HG03039 (cell line): ENCODE results near the gene OSBPL1A.
"Not testable (repeated sequence)": the region's sequence is repeated elsewhere in the genome, so short reads cannot be mapped to it uniquely, and the experiment has no call there.

ENCODE experiments used
- ATAC-seq: cut with Tn5 transposase; IDR thresholded peaks from one replicate; pipeline ENCODE4 v1.9.1; 2021; ENCODE audit warnings: mild to moderate bottlenecking, moderate library complexity; ENCODE audit not compliant: unreplicated experiment

The OSBPL1A gene

DNA sequence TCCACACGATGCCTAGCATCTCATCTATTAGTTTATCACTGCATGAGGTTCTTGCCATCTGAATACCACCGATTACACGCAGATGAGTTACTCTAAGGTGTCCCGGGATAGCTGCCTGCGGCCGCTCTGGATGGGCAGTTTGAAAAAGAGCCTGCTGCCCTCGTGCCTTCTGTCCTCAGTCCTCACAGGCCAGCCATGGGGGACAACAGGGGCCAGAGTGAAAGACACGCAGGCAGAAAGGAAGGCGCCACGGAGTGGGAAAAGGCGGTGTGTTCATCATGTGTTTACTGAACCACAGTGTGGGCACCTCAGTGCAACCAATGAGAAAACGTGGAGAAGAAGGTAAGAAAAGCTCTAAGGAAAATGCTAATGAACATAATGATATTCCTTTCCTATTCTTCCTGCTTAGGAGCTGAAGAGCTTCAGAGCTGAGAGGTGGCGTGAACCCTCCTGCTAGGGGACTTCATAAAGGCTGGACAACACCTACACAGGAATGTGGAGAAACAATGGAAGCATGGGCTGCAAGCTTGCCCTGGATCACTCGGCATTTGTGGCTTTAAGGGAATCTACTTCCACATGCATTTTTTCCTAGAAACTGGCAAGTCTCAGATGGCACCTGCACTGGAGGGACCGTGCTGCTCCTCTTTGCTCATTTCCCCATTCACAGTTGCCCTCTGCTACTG, 207.8 kb downstream of the OSBPL1A start:
- no peak for ATAC-seq

GRCh38 chr18:24189007-24189528, 208.6 kb downstream of the OSBPL1A start:
- ATAC-seq, result peak; percentile 71

GRCh38 chr18:24188120-24188519, 209.5 kb downstream of the OSBPL1A start:
- ATAC-seq, result no peak

GRCh38 chr18:24187689-24188088, 209.9 kb downstream of the OSBPL1A start:
- ATAC-seq, result no peak

- ATAC-seq, result peak; percentile 47
These were observed 210.6 kb downstream of the OSBPL1A start for GRCh38 chr18:24187049-24187448.

DNA sequence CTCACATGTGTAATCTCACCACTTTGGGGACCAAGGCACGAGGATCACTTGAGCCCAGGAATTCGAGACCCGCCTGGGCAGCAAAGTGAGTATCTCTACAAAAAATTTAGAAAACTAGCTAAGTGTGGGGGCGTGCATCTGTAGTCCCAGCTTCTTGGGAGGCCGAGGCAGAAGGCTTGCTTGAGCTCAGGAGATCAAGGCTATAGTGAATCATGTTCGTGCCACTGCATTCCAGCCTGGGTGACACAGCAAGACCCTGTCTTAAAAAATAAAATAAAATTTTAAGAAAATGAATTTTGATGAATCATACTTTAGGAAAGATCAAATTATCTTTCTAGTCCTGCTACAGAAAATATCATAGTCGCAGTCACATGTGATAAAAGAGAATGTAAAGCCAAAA, 211.8 kb downstream of the OSBPL1A start:
- no peak for ATAC-seq

- no peak for ATAC-seq
These were observed 215.8 kb downstream of the OSBPL1A start for GRCh38 chr18:24181806-24182205.

DNA sequence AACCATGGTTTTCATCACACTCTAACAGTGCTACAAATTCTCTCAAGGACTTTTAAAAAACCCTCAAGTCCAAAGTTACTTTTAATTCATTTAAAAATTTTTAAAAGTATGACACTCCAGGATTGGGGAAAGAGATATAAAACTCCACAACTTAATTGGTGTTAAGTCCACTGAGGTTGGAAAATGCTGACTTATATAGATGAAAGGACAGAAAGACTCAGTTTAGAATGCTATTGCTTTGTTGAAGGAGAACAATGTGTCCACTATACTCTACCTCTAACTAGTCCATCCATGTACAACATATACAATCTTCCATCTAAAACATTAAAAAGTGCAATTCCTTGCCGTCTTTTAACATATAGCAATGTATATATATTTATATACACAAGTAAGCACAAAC, 217.6 kb downstream of the OSBPL1A start:
- ATAC-seq, result no peak

- no peak for ATAC-seq
These were observed 220.0 kb downstream of the OSBPL1A start for GRCh38 chr18:24177499-24178133.

- ATAC-seq, result peak; percentile 87
These were observed 220.8 kb downstream of the OSBPL1A start for GRCh38 chr18:24176727-24177416.

- ATAC-seq, result no peak
These were observed 223.6 kb downstream of the OSBPL1A start for GRCh38 chr18:24173997-24174396.

- ATAC-seq, result no peak
These were observed 227.3 kb downstream of the OSBPL1A start for GRCh38 chr18:24170360-24170759.

GRCh38 chr18:24168496-24168895, 229.1 kb downstream of the OSBPL1A start:
- ATAC-seq, result no peak

GRCh38 chr18:24161304-24161703, 236.3 kb downstream of the OSBPL1A start:
- ATAC-seq, result no peak

DNA sequence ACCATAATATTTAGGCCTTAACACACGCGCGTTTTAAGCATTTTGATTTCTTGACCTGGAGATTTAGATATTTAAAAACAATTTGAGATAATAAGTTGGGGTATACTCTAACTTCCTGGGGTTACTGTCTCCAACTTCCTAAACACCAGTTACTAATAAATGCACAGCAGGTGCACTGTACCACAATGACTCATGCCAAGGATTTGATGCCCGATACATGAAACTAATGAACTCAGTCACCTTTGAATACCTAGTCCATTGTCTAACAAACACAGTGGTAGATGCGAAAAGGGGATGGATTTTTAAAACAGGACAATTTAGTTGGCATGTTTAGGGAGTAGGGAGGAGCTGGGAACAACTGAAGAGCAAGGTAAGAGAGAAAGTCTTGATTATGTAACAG, 237.5 kb downstream of the OSBPL1A start:
- no peak for ATAC-seq

DNA sequence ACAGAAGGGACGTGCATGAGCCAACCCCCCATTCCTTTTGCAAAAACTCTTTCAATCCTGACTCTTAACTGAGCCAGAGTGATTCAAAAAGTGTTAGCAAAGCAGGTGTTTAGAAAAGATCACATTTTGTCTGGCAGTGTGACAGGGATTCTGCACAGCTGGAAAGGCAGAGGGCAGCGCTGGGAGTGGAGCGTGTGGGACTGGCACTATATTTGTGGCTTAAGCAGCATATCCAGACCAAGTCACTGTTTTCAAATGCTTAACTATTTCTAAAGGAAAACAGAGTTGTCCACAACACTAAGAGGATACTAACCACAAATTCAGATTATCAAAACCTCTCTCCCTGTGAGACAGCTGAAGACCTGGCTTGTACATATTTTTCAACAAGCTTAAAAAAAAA, 239.8 kb downstream of the OSBPL1A start:
- no peak for ATAC-seq

GRCh38 chr18:24153397-24153796, 244.2 kb downstream of the OSBPL1A start:
- no peak for ATAC-seq

DNA sequence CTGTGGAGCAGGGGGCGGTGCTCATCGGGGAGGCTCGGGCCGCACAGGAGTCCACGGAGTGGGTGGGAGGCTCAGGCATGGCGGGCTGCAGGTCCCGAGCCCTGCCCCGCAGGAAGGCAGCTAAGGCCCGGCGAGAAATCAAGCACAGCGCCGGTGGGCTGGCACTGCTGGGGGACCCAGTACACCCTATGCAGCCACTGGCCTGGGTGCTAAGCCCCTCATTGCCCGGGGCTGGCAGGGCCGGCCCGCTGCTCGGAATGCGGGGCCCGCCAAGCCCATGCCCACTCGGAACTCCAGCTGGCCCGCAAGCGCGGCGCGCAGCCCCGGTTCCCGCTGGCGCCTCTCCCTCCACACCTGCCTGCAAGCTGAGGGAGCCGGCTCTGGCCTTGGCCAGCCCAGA, 248.0 kb downstream of the OSBPL1A start:
- ATAC-seq, result not testable (repeated sequence)

DNA sequence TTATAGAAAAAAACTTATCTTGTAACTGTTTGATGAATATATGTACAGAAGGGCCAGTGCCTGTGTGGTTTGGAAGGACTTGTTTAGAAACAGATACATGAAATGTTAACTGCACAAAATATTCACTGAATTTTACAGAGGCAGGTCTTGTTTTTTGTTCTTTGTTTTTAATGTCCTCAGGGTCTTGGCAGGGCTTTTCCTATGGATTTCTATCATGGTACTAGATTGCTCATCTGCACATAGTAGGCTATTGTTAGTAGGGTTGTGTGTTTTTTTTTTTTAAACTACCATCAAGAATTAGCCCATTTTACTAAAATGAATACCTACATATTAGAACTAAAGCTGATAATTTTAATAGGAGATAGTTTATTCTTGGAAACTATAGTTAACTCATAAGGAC, 255.2 kb downstream of the OSBPL1A start:
- no peak for ATAC-seq

DNA sequence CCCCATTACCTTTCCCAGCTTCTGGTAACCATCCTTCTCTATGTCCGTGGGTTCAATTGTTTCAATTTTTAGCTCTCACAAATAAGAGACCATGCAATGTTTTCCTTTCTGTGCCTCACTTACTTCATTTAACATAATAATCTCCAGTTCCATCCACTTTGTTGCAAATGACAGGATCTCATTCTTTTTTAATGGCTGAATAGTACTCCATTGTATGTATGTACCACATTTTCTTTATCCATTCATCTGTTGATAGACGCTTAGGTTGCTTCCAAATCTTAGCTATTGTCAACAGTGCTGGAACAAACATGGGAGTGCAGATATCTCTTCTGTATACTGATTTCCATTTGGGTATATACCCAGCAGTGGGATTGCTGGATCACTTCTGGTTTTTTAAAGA, 256.9 kb downstream of the OSBPL1A start:
- ATAC-seq, result no peak

DNA sequence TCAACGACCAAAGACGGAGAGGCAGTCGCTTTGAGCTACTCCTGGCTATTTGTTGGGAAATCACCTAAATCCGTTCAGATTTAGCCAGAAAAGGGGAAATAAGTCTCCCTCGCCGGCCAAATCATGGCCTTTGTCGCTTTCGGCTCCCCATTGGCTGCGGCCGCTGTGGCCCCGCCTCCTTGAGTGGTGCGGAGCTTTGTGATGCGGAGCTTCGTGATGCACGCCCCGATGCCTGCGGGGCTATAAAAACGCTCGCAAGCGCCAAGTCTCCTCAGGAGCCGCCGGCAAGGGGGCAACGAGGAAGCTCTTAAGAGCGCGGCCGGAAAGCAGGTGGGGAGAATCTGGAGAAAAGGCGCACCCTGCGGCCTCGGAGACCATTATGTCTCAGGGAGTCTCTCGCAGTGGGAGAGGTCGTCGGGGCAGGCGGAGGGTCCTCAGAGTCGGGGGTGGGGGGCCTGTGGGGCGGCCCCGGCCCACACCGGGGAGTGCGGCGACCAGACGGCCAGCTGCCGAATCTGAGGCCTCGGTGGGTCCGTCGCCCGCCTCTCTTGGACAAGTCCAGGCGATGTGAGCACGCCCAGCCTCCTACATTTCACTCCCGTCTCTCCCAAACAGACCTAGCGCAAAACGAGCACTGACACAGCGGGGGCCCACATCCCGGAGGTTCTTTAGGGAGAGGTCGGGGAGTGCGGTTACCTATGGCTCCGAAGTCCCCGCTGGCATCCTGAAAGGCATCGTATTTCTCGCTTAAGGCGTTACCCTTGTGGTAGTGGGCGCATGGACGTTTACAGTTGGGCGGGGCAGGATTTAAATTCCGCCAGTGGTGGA, 258.6 kb downstream of the OSBPL1A start, which contains the start of gene CABYR:
Gene CABYR, plus strand, starts transcription at position 274 of the 828 bp plus-strand sequence. CDS start 4,053 bp downstream, outside the sequence.
- peak; percentile 90 for ATAC-seq
